ENCODE results near the gene ITSN1.

DNA sequence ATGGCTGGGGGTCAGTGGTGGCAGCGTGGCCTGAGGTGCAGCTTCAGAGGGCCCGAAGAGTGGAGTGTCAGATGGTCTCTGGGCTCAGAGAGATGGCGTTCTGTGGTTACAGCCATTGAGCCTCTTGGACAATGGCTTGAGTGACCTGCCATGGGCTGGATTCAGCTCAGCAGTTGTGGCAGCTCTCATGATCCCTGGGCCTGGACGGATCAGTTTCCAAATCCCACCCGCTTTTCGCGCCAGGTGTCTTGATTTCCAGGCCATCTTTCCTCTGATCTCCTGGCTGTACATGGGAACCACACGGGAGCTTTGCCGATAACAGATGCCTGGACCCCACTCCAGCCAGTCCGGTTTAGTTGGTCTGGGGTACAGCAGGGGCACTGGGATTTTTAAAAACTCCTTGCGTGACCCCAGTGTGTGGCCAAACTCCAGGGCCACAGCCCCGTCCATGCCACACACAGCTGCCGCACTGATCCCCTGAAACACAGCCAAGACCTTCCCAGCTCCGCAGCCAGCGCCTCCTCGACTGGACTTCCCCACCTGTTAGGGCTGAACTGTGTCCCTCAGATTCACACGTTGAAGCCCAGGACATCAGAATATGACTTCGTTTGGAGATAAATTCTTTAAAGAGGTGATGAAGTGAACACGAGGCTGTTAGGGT lies 205.4 kb downstream of the ITSN1 start:
- TF ChIP-seq CTCF (IDR thresholded peaks at IDR 0.05) (no peak), POLR2A (IDR thresholded peaks at IDR 0.05) (no peak)

Data from tibial nerve (tissue), 3 donors.